HG03175 (cell line): Measurements from ENCODE around the gene ABCA6.

Source experiments
- ATAC-seq: cut with Tn5 transposase; IDR thresholded peaks from one replicate; pipeline ENCODE4 v1.9.1; 2021; ENCODE audit warnings: mild to moderate bottlenecking, moderate library complexity; ENCODE audit not compliant: unreplicated experiment

The ABCA6 gene

GRCh38 chr17:69142175-69142802 is 594 bp upstream of the ABCA6 start:
- ATAC-seq = no peak

GRCh38 chr17:69134112-69134511 is 7.6 kb downstream of the ABCA6 start:
- ATAC-seq = no peak

- no peak for ATAC-seq
Observed at GRCh38 chr17:69130627-69131296, 10.9 kb downstream of the ABCA6 start.

GRCh38 chr17:69123626-69124025 is 18.1 kb downstream of the ABCA6 start:
- no peak for ATAC-seq

- ATAC-seq = no peak
Observed at GRCh38 chr17:69122065-69122464, 19.6 kb downstream of the ABCA6 start.

- ATAC-seq = peak; percentile 49
Observed at GRCh38 chr17:69117855-69118784, 23.6 kb downstream of the ABCA6 start.

GRCh38 chr17:69111794-69112193 is 29.9 kb downstream of the ABCA6 start:
- ATAC-seq = no peak

GRCh38 chr17:69105907-69106730 is 35.6 kb downstream of the ABCA6 start:
- no peak for ATAC-seq

- no peak for ATAC-seq
Observed at GRCh38 chr17:69103557-69104233, 38.0 kb downstream of the ABCA6 start.

- ATAC-seq = no peak
Observed at GRCh38 chr17:69098625-69099024, 43.1 kb downstream of the ABCA6 start.

- no peak for ATAC-seq
Observed at GRCh38 chr17:69096541-69096940, 45.2 kb downstream of the ABCA6 start.

- no peak for ATAC-seq
Observed at GRCh38 chr17:69093995-69094394, 47.7 kb downstream of the ABCA6 start.

GRCh38 chr17:69093279-69093789 is 48.4 kb downstream of the ABCA6 start:
- ATAC-seq = no peak

GRCh38 chr17:69090365-69090764 is 51.3 kb downstream of the ABCA6 start:
- ATAC-seq = no peak

- ATAC-seq = no peak
Observed at GRCh38 chr17:69088643-69089200, 53.0 kb downstream of the ABCA6 start.

- ATAC-seq = no peak
Observed at GRCh38 chr17:69086641-69087040, 55.1 kb downstream of the ABCA6 start.

GRCh38 chr17:69084911-69085310 is 56.8 kb downstream of the ABCA6 start:
- ATAC-seq = no peak

- no peak for ATAC-seq
Observed at GRCh38 chr17:69082696-69083095, 59.0 kb downstream of the ABCA6 start.

- no peak for ATAC-seq
Observed at GRCh38 chr17:69078864-69079263, 62.8 kb downstream of the ABCA6 start.

GRCh38 chr17:69075823-69076222 is 65.9 kb downstream of the ABCA6 start:
- ATAC-seq = no peak
